ENCODE results near the gene COQ3.

GRCh38 chr6:99356641-99357040 is 37.4 kb downstream of the COQ3 start:
- TF ChIP-seq EP300 (IDR thresholded peaks at IDR 0.05), result no peak
- TF ChIP-seq CTCF (IDR thresholded peaks at IDR 0.05), result no peak
